Measurements from ENCODE around the gene SNRPF. TPM values are rescaled to one million over a fixed set of nuclear protein-coding genes. Genes with fewer than 3 reads are reported as not detected.

SNRPF gene
- total RNA-seq, 1 experiment from 2014 or later = 71.4 TPM

GRCh38 chr12:95890958-95891357 is 32.2 kb downstream of the SNRPF start:
- ChIA-PET POLR2A (ENCODE audit: low non-redundant PET) (no interaction called here), CTCF (no interaction called here)
- Histone ChIP-seq H3K36me3 (ENCODE audit: insufficient read depth, low read length, poor library complexity, severe bottlenecking) (no peaks in the 10 kb centered on the region), H3K27ac (ENCODE audit: low read depth, low read length, poor library complexity, severe bottlenecking) (no peak overlapping the region), H3K4me1 (ENCODE audit: insufficient read depth, low read length, poor library complexity, severe bottlenecking) (no peaks in the 10 kb centered on the region), H3K9me3 (ENCODE audit: low read depth, low read length, poor library complexity, severe bottlenecking) (no peaks in the 10 kb centered on the region), H3K4me3 (ENCODE audit: low read depth, low read length, poor library complexity, severe bottlenecking) (no peak overlapping the region), H3K27me3 (replicated peaks; ENCODE audit: insufficient read depth, low read depth, low read length, poor library complexity) (no peaks in the 10 kb centered on the region)
- DNase-seq (ENCODE audit: low spot score) = no peak
- no TSS peak for BruUV-seq (replicated peaks)
- intact Hi-C loops (cut with micrococcal nuclease; ENCODE audit: unreplicated experiment) = no loop called here
- TF ChIP-seq EZH2 (IDR thresholded peaks at IDR 0.05; ENCODE audit: borderline replicate concordance, low read depth, low read length, poor library complexity, severe bottlenecking) (no peak), CTCF (conservative IDR thresholded peaks at IDR 0.05; ENCODE audit: low read depth, low read length) (no peak)

GRCh38 chr12:95896846-95897245 is 38.1 kb downstream of the SNRPF start:
- H3K27me3 ChIP-seq (replicated peaks; ENCODE audit: insufficient read depth, low read depth, low read length, poor library complexity) = no peaks in the 10 kb centered on the region
- no TSS peak for BruUV-seq (replicated peaks)
- no peak overlapping the region for H3K27ac ChIP-seq (ENCODE audit: low read depth, low read length, poor library complexity, severe bottlenecking)
- ChIA-PET CTCF (no interaction called here), POLR2A (ENCODE audit: low non-redundant PET) (no interaction called here)
- DNase-seq (ENCODE audit: low spot score) = no peak
- TF ChIP-seq EZH2 (IDR thresholded peaks at IDR 0.05; ENCODE audit: borderline replicate concordance, low read depth, low read length, poor library complexity, severe bottlenecking) = no peak
- TF ChIP-seq CTCF (conservative IDR thresholded peaks at IDR 0.05; ENCODE audit: low read depth, low read length) = no peak
- H3K4me1 ChIP-seq (ENCODE audit: insufficient read depth, low read length, poor library complexity, severe bottlenecking) = no peaks in the 10 kb centered on the region
- no peaks in the 10 kb centered on the region for H3K36me3 ChIP-seq (ENCODE audit: insufficient read depth, low read length, poor library complexity, severe bottlenecking)
- intact Hi-C loops (cut with micrococcal nuclease; ENCODE audit: unreplicated experiment) = no loop called here
- no peak overlapping the region for H3K4me3 ChIP-seq (ENCODE audit: low read depth, low read length, poor library complexity, severe bottlenecking)
- no peaks in the 10 kb centered on the region for H3K9me3 ChIP-seq (ENCODE audit: low read depth, low read length, poor library complexity, severe bottlenecking)

GRCh38 chr12:95898081-95898480 is 39.3 kb downstream of the SNRPF start:
- Histone ChIP-seq H3K4me1 (ENCODE audit: insufficient read depth, low read length, poor library complexity, severe bottlenecking) (no peaks in the 10 kb centered on the region), H3K27me3 (replicated peaks; ENCODE audit: insufficient read depth, low read depth, low read length, poor library complexity) (peaks cover 2% of the 10 kb centered on the region), H3K36me3 (ENCODE audit: insufficient read depth, low read length, poor library complexity, severe bottlenecking) (no peaks in the 10 kb centered on the region), H3K4me3 (ENCODE audit: low read depth, low read length, poor library complexity, severe bottlenecking) (no peak overlapping the region), H3K27ac (ENCODE audit: low read depth, low read length, poor library complexity, severe bottlenecking) (no peak overlapping the region), H3K9me3 (ENCODE audit: low read depth, low read length, poor library complexity, severe bottlenecking) (peaks cover 3% of the 10 kb centered on the region)
- POLR2A ChIA-PET (ENCODE audit: low non-redundant PET) = no interaction called here
- TF ChIP-seq CTCF (conservative IDR thresholded peaks at IDR 0.05; ENCODE audit: low read depth, low read length) = no peak
- TF ChIP-seq EZH2 (IDR thresholded peaks at IDR 0.05; ENCODE audit: borderline replicate concordance, low read depth, low read length, poor library complexity, severe bottlenecking) = no peak
- DNase-seq (ENCODE audit: low spot score) = no peak
- intact Hi-C loops (cut with micrococcal nuclease; ENCODE audit: unreplicated experiment) = no loop called here
- no TSS peak for BruUV-seq (replicated peaks)
- CTCF ChIA-PET = interaction anchor here (0.6 kb wide), 1 partner anchor 165 kb away, joined by 4 read pairs; no protein-coding TSS in a partner anchor

All from A673 (cell line).